ENCODE data around the gene PPP1R16B.

Gene PPP1R16B

DNA sequence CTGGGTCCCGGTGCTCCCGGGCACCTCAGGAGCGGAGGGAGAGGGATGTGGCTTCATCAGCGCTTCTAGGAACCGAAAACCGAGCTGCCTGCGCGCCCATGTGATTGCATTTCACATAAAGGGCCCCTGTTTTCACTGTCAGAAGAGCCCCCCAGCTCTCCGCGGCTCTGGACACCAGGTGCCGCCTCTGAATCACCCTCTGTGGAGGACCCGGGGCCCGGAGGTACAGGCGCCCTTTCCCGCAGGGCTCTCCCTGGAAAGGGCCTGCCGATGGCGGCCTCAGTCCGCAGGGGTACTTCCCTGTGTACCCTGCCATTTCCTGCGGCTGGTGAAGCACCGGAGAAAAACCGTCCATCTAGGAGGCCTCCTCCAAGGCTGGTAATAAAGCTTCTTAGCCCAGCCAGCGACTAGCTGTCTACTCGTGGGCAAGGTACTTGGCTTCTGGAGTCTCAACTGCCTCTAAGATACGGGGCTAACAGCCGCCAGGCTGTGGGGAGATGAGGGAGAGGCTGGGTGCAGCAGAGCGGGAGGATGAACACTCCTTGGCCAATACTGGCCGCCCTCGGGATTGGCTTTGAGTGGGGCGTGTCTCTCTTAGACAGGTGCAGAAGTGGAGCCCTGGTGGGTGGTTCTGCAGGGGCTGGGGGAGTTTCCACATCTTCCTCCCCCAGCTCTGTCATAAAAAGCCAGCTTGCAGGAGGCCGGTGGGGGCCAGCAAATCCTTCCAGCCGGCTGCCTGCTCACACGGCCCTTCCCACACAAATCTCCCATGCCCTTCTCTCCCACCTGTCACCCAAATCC lies 1.6 kb downstream of the PPP1R16B start:
- no peak overlapping the region for H2AFZ ChIP-seq (ENCODE audit: low read depth, low read length)
- no peak overlapping the region for H2BK5ac ChIP-seq (ENCODE audit: low read depth, low read length, poor library complexity, severe bottlenecking)
- no peaks in the 10 kb centered on the region for H3K9me3 ChIP-seq (ENCODE audit: control insufficient read depth, low read length)
- peak overlapping the region; percentile 98 for H3K4me2 ChIP-seq (ENCODE audit: low read length, poor library complexity, severe bottlenecking)
- no peaks in the 10 kb centered on the region for H3K36me3 ChIP-seq (ENCODE audit: control insufficient read depth in 1 of 2, insufficient read depth in 2 of 2, low read depth in 1 of 2, low read length in 2 of 2)
- H3K23ac ChIP-seq (ENCODE audit: low read length in 2 of 2) = no peak overlapping the region
- H2BK15ac ChIP-seq (ENCODE audit: low read depth, poor library complexity, severe bottlenecking) = no peak overlapping the region
- no peak overlapping the region for H4K8ac ChIP-seq (ENCODE audit: low read length)
- H2BK12ac ChIP-seq (ENCODE audit: low read length in 2 of 2) = no peak overlapping the region
- no peak overlapping the region for H3K27ac ChIP-seq (ENCODE audit: low read length, poor library complexity, severe bottlenecking)
- H3K4ac ChIP-seq (ENCODE audit: low read depth in 1 of 2, low read length in 2 of 2) = no peak overlapping the region
- H2BK120ac ChIP-seq (ENCODE audit: low read depth, low read length) = no peak overlapping the region
- H3K9ac ChIP-seq (ENCODE audit: low read length) = no peak overlapping the region
- no peak overlapping the region for H3K14ac ChIP-seq (ENCODE audit: low read length in 2 of 2)
- no peak overlapping the region for H4K91ac ChIP-seq (ENCODE audit: low read length)
- H3K27me3 ChIP-seq (ENCODE audit: control insufficient read depth in 1 of 2, insufficient read depth in 1 of 2, low read length in 2 of 2) = peaks cover 65 to 78% of the 10 kb centered on the region in 2 experiments
- no peak overlapping the region for H3K18ac ChIP-seq (ENCODE audit: low read depth in 1 of 2, low read length in 2 of 2)
- no peaks in the 10 kb centered on the region for H3K79me1 ChIP-seq (replicated peaks; ENCODE audit: low read length, poor library complexity, severe bottlenecking)
- WGBS = 29% methylated on average over 32 of the region's 32 CpGs
- DNase-seq = no peak
- H2AK5ac ChIP-seq (ENCODE audit: low read length, severe bottlenecking) = no peak overlapping the region
- H3K4me3 ChIP-seq (ENCODE audit: insufficient read depth in 1 of 2, low read depth in 1 of 2, low read length in 2 of 2) = no peak overlapping the region
- H3K4me1 ChIP-seq (ENCODE audit: control insufficient read depth, insufficient read depth, low read depth, low read length) = peaks cover 21% of the 10 kb centered on the region

DNA sequence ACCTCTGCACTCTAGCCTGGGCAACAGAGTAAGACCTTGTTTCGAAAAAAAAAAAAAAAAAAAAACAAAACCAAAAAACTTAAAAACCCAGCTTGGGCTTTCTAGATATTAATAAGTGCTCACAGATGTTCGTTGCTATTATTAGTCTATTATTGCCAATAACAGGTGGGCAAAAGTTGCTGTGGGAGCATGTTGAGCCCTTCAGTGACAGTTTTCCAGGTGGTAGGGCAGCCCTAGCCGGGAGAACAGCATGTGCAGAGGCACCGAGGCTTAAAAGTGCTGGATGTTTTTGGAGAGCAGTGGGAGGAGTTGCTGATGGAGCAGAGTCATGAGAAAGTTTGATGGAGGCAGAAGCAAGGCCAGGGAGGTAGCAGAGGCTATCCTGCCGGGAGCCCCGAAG lies 4.4 kb downstream of the PPP1R16B start:
- Histone ChIP-seq H3K4ac (ENCODE audit: low read depth in 1 of 2, low read length in 2 of 2) (no peak overlapping the region), H2BK12ac (ENCODE audit: low read length in 2 of 2) (no peak overlapping the region), H2BK15ac (ENCODE audit: low read depth, poor library complexity, severe bottlenecking) (no peak overlapping the region), H3K14ac (ENCODE audit: low read length in 2 of 2) (no peak overlapping the region), H3K36me3 (ENCODE audit: control insufficient read depth in 1 of 2, insufficient read depth in 2 of 2, low read depth in 1 of 2, low read length in 2 of 2) (no peaks in the 10 kb centered on the region), H3K27me3 (ENCODE audit: control insufficient read depth in 1 of 2, insufficient read depth in 1 of 2, low read length in 2 of 2) (peaks cover 78 to 94% of the 10 kb centered on the region in 2 experiments), H2BK5ac (ENCODE audit: low read depth, low read length, poor library complexity, severe bottlenecking) (no peak overlapping the region), H3K18ac (ENCODE audit: low read depth in 1 of 2, low read length in 2 of 2) (no peak overlapping the region), H3K9me3 (ENCODE audit: control insufficient read depth, low read length) (no peaks in the 10 kb centered on the region), H3K23ac (ENCODE audit: low read length in 2 of 2) (no peak overlapping the region), H4K8ac (ENCODE audit: low read length) (no peak overlapping the region), H3K79me1 (replicated peaks; ENCODE audit: low read length, poor library complexity, severe bottlenecking) (no peaks in the 10 kb centered on the region), H3K4me3 (ENCODE audit: insufficient read depth in 1 of 2, low read depth in 1 of 2, low read length in 2 of 2) (no peak overlapping the region), H3K9ac (ENCODE audit: low read length) (no peak overlapping the region), H3K4me2 (ENCODE audit: low read length, poor library complexity, severe bottlenecking) (no peak overlapping the region), H2AK5ac (ENCODE audit: low read length, severe bottlenecking) (no peak overlapping the region), H4K91ac (ENCODE audit: low read length) (no peak overlapping the region), H2AFZ (ENCODE audit: low read depth, low read length) (no peak overlapping the region), H2BK120ac (ENCODE audit: low read depth, low read length) (no peak overlapping the region), H3K4me1 (ENCODE audit: control insufficient read depth, insufficient read depth, low read depth, low read length) (peaks cover 21% of the 10 kb centered on the region), H3K27ac (ENCODE audit: low read length, poor library complexity, severe bottlenecking) (no peak overlapping the region)
- no peak for DNase-seq
- WGBS = 57% methylated on average over 3 of the region's 6 CpGs

DNA sequence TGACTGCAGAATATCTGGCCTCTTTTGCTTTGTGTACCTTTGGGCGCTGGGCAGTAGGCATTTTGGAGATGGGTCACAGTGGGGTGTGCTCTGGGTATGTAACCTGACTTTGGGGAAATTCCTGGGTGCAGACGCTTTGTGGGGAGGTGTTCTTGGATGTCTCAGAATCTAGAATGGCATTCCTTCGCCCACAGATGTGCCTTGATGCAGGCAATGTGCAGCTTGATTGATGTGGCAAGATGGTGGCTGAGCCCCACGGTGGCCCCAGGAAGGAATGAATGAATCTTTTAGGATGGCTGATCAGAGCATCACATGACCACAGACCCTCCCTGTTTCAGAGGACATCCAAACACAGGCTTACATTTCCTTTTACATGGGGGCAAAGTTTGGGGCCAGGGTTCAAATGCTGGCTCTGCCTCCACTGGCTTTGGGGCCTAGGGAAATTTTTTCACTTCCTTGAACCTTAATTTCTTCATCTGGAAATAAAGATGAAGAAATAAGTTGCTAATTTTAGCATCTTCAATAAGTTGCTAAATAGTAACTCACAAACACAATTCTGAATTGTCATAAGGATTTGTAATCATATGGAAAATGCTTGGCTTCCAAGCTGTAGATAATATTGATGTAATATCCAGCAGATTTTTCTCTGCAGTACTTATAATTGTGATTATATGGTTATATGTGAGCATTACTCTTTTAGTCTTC lies 5.6 kb downstream of the PPP1R16B start:
- no peak overlapping the region for H2AFZ ChIP-seq (ENCODE audit: low read depth, low read length)
- H3K23ac ChIP-seq (ENCODE audit: low read length in 2 of 2) = no peak overlapping the region
- H3K79me1 ChIP-seq (replicated peaks; ENCODE audit: low read length, poor library complexity, severe bottlenecking) = no peaks in the 10 kb centered on the region
- H2BK15ac ChIP-seq (ENCODE audit: low read depth, poor library complexity, severe bottlenecking) = no peak overlapping the region
- H2BK5ac ChIP-seq (ENCODE audit: low read depth, low read length, poor library complexity, severe bottlenecking) = no peak overlapping the region
- WGBS = 86% methylated on average over 4 of the region's 4 CpGs
- no peak overlapping the region for H4K91ac ChIP-seq (ENCODE audit: low read length)
- no peak overlapping the region for H3K14ac ChIP-seq (ENCODE audit: low read length in 2 of 2)
- H4K8ac ChIP-seq (ENCODE audit: low read length) = no peak overlapping the region
- H3K4ac ChIP-seq (ENCODE audit: low read depth in 1 of 2, low read length in 2 of 2) = no peak overlapping the region
- DNase-seq = no peak
- H3K27me3 ChIP-seq (ENCODE audit: control insufficient read depth in 1 of 2, insufficient read depth in 1 of 2, low read length in 2 of 2) = peaks cover 75 to 91% of the 10 kb centered on the region in 2 experiments
- H2BK120ac ChIP-seq (ENCODE audit: low read depth, low read length) = no peak overlapping the region
- no peaks in the 10 kb centered on the region for H3K9me3 ChIP-seq (ENCODE audit: control insufficient read depth, low read length)
- peaks cover 10% of the 10 kb centered on the region for H3K4me1 ChIP-seq (ENCODE audit: control insufficient read depth, insufficient read depth, low read depth, low read length)
- H3K18ac ChIP-seq (ENCODE audit: low read depth in 1 of 2, low read length in 2 of 2) = no peak overlapping the region
- H2BK12ac ChIP-seq (ENCODE audit: low read length in 2 of 2) = no peak overlapping the region
- no peak overlapping the region for H2AK5ac ChIP-seq (ENCODE audit: low read length, severe bottlenecking)
- H3K4me2 ChIP-seq (ENCODE audit: low read length, poor library complexity, severe bottlenecking) = no peak overlapping the region
- no peak overlapping the region for H3K4me3 ChIP-seq (ENCODE audit: insufficient read depth in 1 of 2, low read depth in 1 of 2, low read length in 2 of 2)
- no peaks in the 10 kb centered on the region for H3K36me3 ChIP-seq (ENCODE audit: control insufficient read depth in 1 of 2, insufficient read depth in 2 of 2, low read depth in 1 of 2, low read length in 2 of 2)
- H3K9ac ChIP-seq (ENCODE audit: low read length) = no peak overlapping the region
- no peak overlapping the region for H3K27ac ChIP-seq (ENCODE audit: low read length, poor library complexity, severe bottlenecking)

DNA sequence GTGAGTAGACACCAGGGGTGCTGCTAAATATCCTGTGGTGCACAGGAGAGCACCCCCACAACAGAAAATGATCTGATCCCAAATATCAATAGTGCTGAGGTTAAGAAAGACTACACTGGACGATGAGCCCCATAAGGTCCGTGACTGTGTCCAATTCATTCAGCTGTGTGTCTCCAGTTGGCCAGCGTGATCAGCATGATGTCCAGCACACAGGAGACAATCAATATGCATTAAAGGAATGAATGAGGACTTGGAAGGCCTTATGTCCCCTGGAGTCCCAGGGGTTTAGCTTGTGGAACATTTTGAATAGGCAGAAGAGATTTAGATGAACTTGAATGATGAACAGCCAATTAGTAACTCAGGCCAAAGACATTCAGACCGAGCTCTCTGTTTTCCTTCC lies 6.3 kb downstream of the PPP1R16B start:
- H3K27me3 ChIP-seq (ENCODE audit: control insufficient read depth in 1 of 2, insufficient read depth in 1 of 2, low read length in 2 of 2) = peaks cover 77 to 88% of the 10 kb centered on the region in 2 experiments
- no peak overlapping the region for H3K23ac ChIP-seq (ENCODE audit: low read length in 2 of 2)
- 84% methylated on average over 4 of the region's 4 CpGs for WGBS
- no peak overlapping the region for H2AFZ ChIP-seq (ENCODE audit: low read depth, low read length)
- H4K91ac ChIP-seq (ENCODE audit: low read length) = no peak overlapping the region
- H3K9me3 ChIP-seq (ENCODE audit: control insufficient read depth, low read length) = no peaks in the 10 kb centered on the region
- no peak overlapping the region for H4K8ac ChIP-seq (ENCODE audit: low read length)
- H3K79me1 ChIP-seq (replicated peaks; ENCODE audit: low read length, poor library complexity, severe bottlenecking) = no peaks in the 10 kb centered on the region
- no peaks in the 10 kb centered on the region for H3K36me3 ChIP-seq (ENCODE audit: control insufficient read depth in 1 of 2, insufficient read depth in 2 of 2, low read depth in 1 of 2, low read length in 2 of 2)
- no peak overlapping the region for H3K4me3 ChIP-seq (ENCODE audit: insufficient read depth in 1 of 2, low read depth in 1 of 2, low read length in 2 of 2)
- no peak overlapping the region for H3K14ac ChIP-seq (ENCODE audit: low read length in 2 of 2)
- H3K4me1 ChIP-seq (ENCODE audit: control insufficient read depth, insufficient read depth, low read depth, low read length) = peaks cover 3% of the 10 kb centered on the region
- H2AK5ac ChIP-seq (ENCODE audit: low read length, severe bottlenecking) = no peak overlapping the region
- no peak overlapping the region for H3K9ac ChIP-seq (ENCODE audit: low read length)
- H2BK15ac ChIP-seq (ENCODE audit: low read depth, poor library complexity, severe bottlenecking) = no peak overlapping the region
- H3K18ac ChIP-seq (ENCODE audit: low read depth in 1 of 2, low read length in 2 of 2) = no peak overlapping the region
- no peak overlapping the region for H2BK12ac ChIP-seq (ENCODE audit: low read length in 2 of 2)
- no peak overlapping the region for H2BK120ac ChIP-seq (ENCODE audit: low read depth, low read length)
- no peak overlapping the region for H2BK5ac ChIP-seq (ENCODE audit: low read depth, low read length, poor library complexity, severe bottlenecking)
- H3K4ac ChIP-seq (ENCODE audit: low read depth in 1 of 2, low read length in 2 of 2) = no peak overlapping the region
- H3K27ac ChIP-seq (ENCODE audit: low read length, poor library complexity, severe bottlenecking) = no peak overlapping the region
- H3K4me2 ChIP-seq (ENCODE audit: low read length, poor library complexity, severe bottlenecking) = no peak overlapping the region
- DNase-seq = no peak
